Measurements from ENCODE around the gene MALL. TPM values are rescaled to one million over a fixed set of nuclear protein-coding genes. Genes with fewer than 3 reads are reported as not detected.

Gene MALL
- total and polyA plus RNA-seq, 4 donors: 1.6 to 4.2 (median 2.7) TPM

DNA sequence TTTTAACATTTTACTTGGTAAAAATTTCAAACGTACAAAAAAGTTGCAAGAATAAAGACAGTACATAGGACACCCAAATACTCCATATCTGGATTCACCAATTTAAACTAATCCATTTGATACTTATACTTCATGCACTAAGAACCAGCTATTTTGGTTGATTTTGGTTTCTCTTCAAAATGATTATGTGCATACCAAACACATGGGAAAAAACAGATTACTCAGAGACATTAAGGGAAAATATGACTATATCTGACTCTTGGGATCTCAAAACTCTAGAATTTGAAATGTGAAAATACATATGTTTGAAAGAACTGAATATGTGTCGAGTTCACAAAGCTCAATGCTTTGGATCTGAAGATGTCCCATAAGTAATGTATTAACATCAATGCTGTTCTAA is 15.5 kb upstream of the MALL start:
- Histone ChIP-seq H3K9me3 (ENCODE audit: control insufficient read depth in 4 of 4, low read length in 3 of 4) (no peaks in the 10 kb centered on the region), H3K9ac (ENCODE audit: low read depth in 1 of 2, low read length in 2 of 2) (no peak overlapping the region), H3K36me3 (ENCODE audit: control insufficient read depth in 4 of 4, insufficient read depth in 3 of 4, low read depth in 1 of 4, low read length in 3 of 4) (no peaks in the 10 kb centered on the region), H3K27me3 (ENCODE audit: control insufficient read depth in 4 of 4, insufficient read depth in 4 of 4, low read length in 3 of 4) (no peaks in the 10 kb centered on the region), H3K4me3 (ENCODE audit: low read depth in 1 of 3, low read length in 3 of 3) (no peak overlapping the region), H3K27ac (ENCODE audit: low read depth in 1 of 2, low read length in 2 of 2) (no peak overlapping the region), H3K4me1 (ENCODE audit: control insufficient read depth in 4 of 4, insufficient read depth in 4 of 4, low read length in 3 of 4) (no peaks in the 10 kb centered on the region)
- TF ChIP-seq HNF4A (conservative IDR thresholded peaks at IDR 0.05) (no peak), YY1 (IDR thresholded peaks at IDR 0.05) (no peak), EGR1 (IDR thresholded peaks at IDR 0.05; ENCODE audit: low read depth in 2 of 2) (no peak)
- TF ChIP-seq, protein P1, sequence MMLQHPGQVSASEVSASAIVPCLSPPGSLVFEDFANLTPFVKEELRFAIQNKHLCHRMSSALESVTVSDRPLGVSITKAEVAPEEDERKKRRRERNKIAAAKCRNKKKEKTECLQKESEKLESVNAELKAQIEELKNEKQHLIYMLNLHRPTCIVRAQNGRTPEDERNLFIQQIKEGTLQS (IDR thresholded peaks at IDR 0.05): no peak
- WGBS: 83% methylated on average over 2 of the region's 2 CpGs
- DNase-seq (ENCODE audit: low spot score): no peak

DNA sequence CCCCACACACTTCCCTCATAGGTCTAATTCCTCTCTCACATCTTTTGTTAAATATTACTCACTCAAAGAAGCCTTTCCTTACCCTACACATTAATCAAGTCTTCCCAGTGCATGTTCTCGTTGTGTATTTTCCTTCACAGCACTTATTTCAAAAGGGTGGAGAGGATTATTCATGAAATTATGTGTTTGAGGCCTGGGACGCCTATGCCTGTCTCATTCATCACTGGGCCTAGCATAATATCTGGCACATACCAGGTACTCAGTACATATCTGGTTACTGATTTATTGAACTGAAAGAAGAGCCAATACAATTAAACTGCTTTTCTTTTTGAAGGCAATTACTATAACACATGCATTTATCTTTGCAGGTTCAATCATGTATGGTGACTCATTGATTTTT is 15.1 kb upstream of the MALL start:
- no peak for TF ChIP-seq RAD21 (IDR thresholded peaks at IDR 0.05)
- no peak for TF ChIP-seq EGR1 (IDR thresholded peaks at IDR 0.05; ENCODE audit: low read depth in 2 of 2)
- TF ChIP-seq, protein P2, sequence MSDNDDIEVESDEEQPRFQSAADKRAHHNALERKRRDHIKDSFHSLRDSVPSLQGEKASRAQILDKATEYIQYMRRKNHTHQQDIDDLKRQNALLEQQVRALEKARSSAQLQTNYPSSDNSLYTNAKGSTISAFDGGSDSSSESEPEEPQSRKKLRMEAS (IDR thresholded peaks at IDR 0.05): no peak
- TF ChIP-seq SP1 (IDR thresholded peaks at IDR 0.05): no peak
- H3K27me3 ChIP-seq (ENCODE audit: control insufficient read depth in 4 of 4, insufficient read depth in 4 of 4, low read length in 3 of 4): no peaks in the 10 kb centered on the region
- 96% methylated on average over 2 of the region's 2 CpGs for WGBS
- no peak overlapping the region for H3K27ac ChIP-seq (ENCODE audit: low read depth in 1 of 2, low read length in 2 of 2)
- H3K4me1 ChIP-seq (ENCODE audit: control insufficient read depth in 4 of 4, insufficient read depth in 4 of 4, low read length in 3 of 4): no peaks in the 10 kb centered on the region
- DNase-seq (ENCODE audit: low spot score): no peak
- H3K9ac ChIP-seq (ENCODE audit: low read depth in 1 of 2, low read length in 2 of 2): no peak overlapping the region
- no peak overlapping the region for H3K4me3 ChIP-seq (ENCODE audit: low read depth in 1 of 3, low read length in 3 of 3)
- no peaks in the 10 kb centered on the region for H3K9me3 ChIP-seq (ENCODE audit: control insufficient read depth in 4 of 4, low read length in 3 of 4)
- H3K36me3 ChIP-seq (ENCODE audit: control insufficient read depth in 4 of 4, insufficient read depth in 3 of 4, low read depth in 1 of 4, low read length in 3 of 4): no peaks in the 10 kb centered on the region

DNA sequence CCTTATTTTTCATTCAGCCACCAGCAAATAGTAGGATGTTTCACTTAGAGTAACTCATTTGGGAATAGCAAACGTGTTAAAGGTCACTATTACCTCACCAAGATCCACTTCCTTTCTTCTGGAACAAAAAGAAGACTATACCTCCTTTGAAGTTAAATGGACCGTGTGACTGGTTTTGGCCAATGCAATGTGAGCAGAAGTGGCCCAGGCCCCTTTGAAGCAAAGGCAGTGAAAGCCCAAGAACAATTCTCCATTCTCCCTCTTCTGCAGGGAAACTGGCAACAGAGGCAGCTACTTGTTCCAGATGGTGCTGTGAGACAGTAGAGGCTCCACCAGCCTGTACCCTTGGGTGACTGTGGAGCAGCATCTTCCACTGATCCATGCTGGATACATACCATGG is 11.3 kb upstream of the MALL start:
- no peak for TF ChIP-seq HNF4G (IDR thresholded peaks at IDR 0.05)
- no peak for TF ChIP-seq RXRA (IDR thresholded peaks at IDR 0.05)
- TF ChIP-seq, protein P2 (IDR thresholded peaks at IDR 0.05): no peak
- no peak for TF ChIP-seq FOXA2 (IDR thresholded peaks at IDR 0.05)
- TF ChIP-seq, protein P3, sequence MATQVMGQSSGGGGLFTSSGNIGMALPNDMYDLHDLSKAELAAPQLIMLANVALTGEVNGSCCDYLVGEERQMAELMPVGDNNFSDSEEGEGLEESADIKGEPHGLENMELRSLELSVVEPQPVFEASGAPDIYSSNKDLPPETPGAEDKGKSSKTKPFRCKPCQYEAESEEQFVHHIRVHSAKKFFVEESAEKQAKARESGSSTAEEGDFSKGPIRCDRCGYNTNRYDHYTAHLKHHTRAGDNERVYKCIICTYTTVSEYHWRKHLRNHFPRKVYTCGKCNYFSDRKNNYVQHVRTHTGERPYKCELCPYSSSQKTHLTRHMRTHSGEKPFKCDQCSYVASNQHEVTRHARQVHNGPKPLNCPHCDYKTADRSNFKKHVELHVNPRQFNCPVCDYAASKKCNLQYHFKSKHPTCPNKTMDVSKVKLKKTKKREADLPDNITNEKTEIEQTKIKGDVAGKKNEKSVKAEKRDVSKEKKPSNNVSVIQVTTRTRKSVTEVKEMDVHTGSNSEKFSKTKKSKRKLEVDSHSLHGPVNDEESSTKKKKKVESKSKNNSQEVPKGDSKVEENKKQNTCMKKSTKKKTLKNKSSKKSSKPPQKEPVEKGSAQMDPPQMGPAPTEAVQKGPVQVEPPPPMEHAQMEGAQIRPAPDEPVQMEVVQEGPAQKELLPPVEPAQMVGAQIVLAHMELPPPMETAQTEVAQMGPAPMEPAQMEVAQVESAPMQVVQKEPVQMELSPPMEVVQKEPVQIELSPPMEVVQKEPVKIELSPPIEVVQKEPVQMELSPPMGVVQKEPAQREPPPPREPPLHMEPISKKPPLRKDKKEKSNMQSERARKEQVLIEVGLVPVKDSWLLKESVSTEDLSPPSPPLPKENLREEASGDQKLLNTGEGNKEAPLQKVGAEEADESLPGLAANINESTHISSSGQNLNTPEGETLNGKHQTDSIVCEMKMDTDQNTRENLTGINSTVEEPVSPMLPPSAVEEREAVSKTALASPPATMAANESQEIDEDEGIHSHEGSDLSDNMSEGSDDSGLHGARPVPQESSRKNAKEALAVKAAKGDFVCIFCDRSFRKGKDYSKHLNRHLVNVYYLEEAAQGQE (IDR thresholded peaks at IDR 0.05): no peak
- TF ChIP-seq, protein P1 (IDR thresholded peaks at IDR 0.05): no peak
- no peak for TF ChIP-seq HNF4A (conservative IDR thresholded peaks at IDR 0.05)
- no peak for TF ChIP-seq RAD21 (IDR thresholded peaks at IDR 0.05)
- TF ChIP-seq YY1 (IDR thresholded peaks at IDR 0.05): no peak
- no peak for TF ChIP-seq TAF1 (conservative IDR thresholded peaks at IDR 0.05)
- TF ChIP-seq GABPA (IDR thresholded peaks at IDR 0.05 in 1 of 2, conservative IDR thresholded peaks at IDR 0.05 in 1 of 2): no peak
- no peak for DNase-seq (ENCODE audit: low spot score)
- 67% methylated on average over 2 of the region's 2 CpGs for WGBS
- Histone ChIP-seq H3K4me1 (ENCODE audit: control insufficient read depth in 4 of 4, insufficient read depth in 4 of 4, low read length in 3 of 4) (no peaks in the 10 kb centered on the region), H3K9me3 (ENCODE audit: control insufficient read depth in 4 of 4, low read length in 3 of 4) (no peaks in the 10 kb centered on the region), H3K9ac (ENCODE audit: low read depth in 1 of 2, low read length in 2 of 2) (no peak overlapping the region), H3K36me3 (ENCODE audit: control insufficient read depth in 4 of 4, insufficient read depth in 3 of 4, low read depth in 1 of 4, low read length in 3 of 4) (no peaks in the 10 kb centered on the region), H3K4me3 (ENCODE audit: low read depth in 1 of 3, low read length in 3 of 3) (no peak overlapping the region), H3K27ac (ENCODE audit: low read depth in 1 of 2, low read length in 2 of 2) (no peak overlapping the region), H3K27me3 (ENCODE audit: control insufficient read depth in 4 of 4, insufficient read depth in 4 of 4, low read length in 3 of 4) (no peaks in the 10 kb centered on the region)

Data from liver (tissue), 9 donors.